IPS-15b (cell line): Measurements from ENCODE around the gene MZT2A.
"Not testable (repeated sequence)": the region's sequence is repeated elsewhere in the genome, so short reads cannot be mapped to it uniquely, and the experiment has no call there.

ENCODE experiments used
- H3K27me3 ChIP-seq: one replicate; pipeline ENCODE4 v1.6.1; 2013; ENCODE audit warnings: low read length; ENCODE audit not compliant: control insufficient read depth, insufficient read depth
- H3K36me3 ChIP-seq: one replicate; pipeline ENCODE4 v1.6.1; 2013; ENCODE audit warnings: low read length; ENCODE audit not compliant: control insufficient read depth, insufficient read depth
- H3K4me1 ChIP-seq: one replicate; pipeline ENCODE4 v1.6.1; 2013; ENCODE audit warnings: mild to moderate bottlenecking, low read length; ENCODE audit not compliant: control insufficient read depth, insufficient read depth
- H3K4me3 ChIP-seq: one replicate; pipeline ENCODE4 v1.5.1; 2013; ENCODE audit warnings: low read depth, low read length
- H3K9ac ChIP-seq: one replicate; pipeline ENCODE4 v1.6.1; 2013; ENCODE audit warnings: low read depth, mild to moderate bottlenecking, low read length
- H3K9me3 ChIP-seq: one replicate; pipeline ENCODE4 v1.6.1; 2013; ENCODE audit warnings: mild to moderate bottlenecking, low read length; ENCODE audit not compliant: control insufficient read depth, insufficient read depth

Gene MZT2A

DNA sequence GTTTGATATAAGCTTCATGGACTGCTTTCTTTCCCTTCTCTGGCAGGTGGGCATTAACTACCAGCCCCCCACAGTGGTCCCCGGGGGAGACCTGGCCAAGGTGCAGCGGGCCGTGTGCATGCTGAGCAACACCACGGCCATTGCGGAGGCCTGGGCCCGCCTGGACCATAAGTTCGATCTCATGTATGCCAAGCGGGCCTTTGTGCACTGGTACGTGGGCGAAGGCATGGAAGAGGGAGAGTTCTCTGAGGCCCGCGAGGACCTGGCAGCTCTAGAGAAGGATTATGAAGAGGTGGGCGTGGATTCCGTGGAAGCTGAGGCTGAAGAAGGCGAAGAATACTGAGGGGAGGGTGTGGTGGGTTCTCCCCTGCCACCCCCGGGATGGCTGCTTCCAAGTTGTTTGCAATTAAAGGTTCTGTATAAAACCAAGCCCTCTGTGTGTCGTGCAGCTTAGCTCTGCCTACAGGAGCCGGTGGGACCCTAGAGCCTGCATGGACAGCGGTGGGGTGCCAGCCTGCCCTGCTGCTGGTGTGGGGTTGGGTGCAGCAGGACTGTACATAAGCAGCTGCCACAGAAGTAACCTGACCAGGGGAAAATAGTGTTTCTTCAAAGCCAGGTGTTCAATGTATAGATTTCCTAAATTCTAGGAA, 9.6 kb downstream of the MZT2A start:
- not testable (repeated sequence) for H3K36me3 ChIP-seq, H3K4me3 ChIP-seq, H3K4me1 ChIP-seq, H3K9me3 ChIP-seq, H3K27me3 ChIP-seq, H3K9ac ChIP-seq

DNA sequence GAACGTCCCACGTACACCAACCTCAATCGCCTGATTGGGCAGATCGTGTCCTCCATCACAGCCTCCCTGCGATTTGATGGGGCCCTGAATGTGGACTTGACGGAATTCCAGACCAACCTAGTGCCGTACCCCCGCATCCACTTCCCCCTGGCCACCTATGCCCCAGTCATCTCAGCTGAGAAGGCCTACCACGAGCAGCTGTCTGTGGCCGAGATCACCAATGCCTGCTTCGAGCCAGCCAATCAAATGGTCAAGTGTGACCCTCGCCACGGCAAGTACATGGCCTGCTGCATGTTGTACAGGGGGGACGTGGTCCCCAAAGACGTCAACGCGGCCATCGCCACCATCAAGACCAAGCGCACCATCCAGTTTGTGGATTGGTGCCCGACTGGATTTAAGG, 11.8 kb downstream of the MZT2A start:
- H3K9me3 ChIP-seq, result not testable (repeated sequence)

DNA sequence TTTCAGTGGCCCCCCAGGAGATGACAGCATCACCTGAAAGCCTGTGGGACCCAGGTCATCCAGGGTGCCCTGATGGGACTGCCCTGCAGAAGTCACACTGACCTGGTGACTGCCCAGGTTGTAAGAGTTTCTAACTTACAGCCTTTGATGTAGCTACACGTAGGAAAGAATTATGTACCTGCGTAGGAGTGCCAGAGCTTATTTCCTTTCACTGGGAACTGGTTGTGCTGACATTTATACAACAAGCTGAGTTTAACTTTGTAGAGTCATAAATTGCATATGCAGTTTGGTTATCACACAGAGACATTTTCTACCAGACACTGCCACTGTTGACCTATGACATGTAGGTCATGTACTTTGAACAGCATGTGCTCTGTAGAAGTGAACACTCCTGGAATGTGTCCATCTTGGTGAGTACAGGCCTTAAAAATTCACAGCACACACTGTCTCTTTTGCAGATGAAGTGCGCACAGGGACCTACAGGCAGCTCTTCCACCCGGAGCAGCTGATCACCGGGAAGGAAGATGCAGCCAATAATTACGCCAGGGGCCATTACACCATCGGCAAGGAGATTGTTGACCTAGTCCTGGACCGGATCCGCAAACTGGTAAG, 13.2 kb downstream of the MZT2A start:
- not testable (repeated sequence) for H3K36me3 ChIP-seq, H3K27me3 ChIP-seq, H3K9me3 ChIP-seq, H3K4me1 ChIP-seq, H3K9ac ChIP-seq, H3K4me3 ChIP-seq

More for the DNA sequence above, 11.8 kb downstream of the MZT2A start:
- not testable (repeated sequence) for H3K36me3 ChIP-seq, H3K27me3 ChIP-seq, H3K4me1 ChIP-seq, H3K4me3 ChIP-seq, H3K9ac ChIP-seq

DNA sequence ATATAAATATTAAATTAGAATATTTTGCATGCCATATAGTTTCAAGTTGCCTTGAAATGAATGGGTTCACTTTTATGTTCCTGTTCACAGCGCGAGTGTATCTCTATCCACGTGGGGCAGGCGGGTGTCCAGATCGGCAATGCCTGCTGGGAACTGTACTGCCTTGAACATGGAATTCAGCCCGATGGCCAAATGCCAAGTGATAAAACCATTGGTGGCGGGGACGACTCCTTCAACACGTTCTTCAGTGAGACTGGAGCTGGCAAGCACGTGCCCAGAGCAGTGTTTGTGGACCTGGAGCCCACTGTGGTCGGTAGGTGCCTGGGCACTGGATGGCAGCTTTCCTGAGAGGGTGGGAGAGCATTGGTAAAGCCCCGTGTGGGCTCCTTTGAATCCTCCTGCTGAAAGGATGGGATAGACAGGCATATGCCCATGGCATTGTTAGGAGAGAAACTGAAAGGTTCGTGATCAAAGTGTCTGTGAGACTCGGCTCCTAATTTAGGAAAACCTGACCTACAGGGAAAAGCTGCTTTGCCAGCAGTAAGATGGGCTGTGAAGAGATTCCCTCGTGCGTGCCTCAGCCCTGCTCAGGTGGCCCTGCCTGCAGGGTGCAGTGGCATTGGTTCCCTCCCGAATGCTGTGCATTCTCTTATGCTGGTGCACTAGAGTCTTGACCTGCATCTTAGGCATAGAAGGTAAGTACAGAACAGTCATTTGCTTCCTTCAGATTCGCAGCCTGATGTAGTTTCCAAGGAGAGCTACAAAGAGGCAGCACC, 13.9 kb downstream of the MZT2A start:
- H3K9ac ChIP-seq, H3K27me3 ChIP-seq, H3K4me3 ChIP-seq, H3K9me3 ChIP-seq, H3K36me3 ChIP-seq, H3K4me1 ChIP-seq: not testable (repeated sequence)

DNA sequence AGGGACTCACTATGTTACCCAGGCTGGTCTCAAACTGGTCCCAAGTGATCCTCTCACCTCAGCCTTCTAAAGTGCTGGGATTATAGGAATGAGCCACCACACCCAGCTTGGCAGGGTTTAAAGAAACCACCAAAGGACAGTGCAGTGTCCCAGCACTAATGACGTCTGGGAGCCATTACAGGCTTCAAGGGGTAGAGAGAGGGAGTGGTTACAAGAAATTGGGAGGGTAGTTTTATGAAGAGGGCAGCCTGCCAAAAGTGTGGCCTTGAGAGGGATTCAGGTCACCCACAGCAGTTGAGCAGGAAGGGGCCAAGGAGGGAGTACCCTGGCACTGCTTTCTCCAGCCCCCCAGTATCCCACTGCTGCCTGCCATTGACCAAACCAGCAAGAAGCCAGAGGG, 15.0 kb downstream of the MZT2A start:
- not testable (repeated sequence) for H3K36me3 ChIP-seq, H3K4me1 ChIP-seq, H3K27me3 ChIP-seq, H3K4me3 ChIP-seq, H3K9ac ChIP-seq, H3K9me3 ChIP-seq

DNA sequence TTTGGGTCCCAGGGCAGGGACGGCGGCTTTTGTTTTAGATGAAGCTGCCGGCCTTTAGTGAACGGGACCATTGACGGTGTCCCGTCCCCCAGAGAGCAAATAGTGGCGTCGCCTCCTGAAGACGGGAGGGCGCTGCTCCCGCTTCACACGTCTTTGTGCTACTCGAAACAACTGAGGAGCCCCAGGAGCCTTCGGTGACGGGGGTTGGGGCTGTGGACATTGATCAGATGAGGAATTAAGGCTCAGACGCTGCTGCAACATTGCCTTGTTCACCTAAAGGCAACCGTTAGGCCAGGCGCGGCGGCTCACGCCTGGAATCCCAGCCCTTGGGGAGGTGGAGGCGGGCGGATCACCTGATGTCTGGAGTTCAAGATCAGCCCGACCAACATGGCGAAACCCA, 15.8 kb downstream of the MZT2A start:
- H3K9ac ChIP-seq, H3K27me3 ChIP-seq, H3K9me3 ChIP-seq, H3K4me3 ChIP-seq, H3K4me1 ChIP-seq, H3K36me3 ChIP-seq: not testable (repeated sequence)

DNA sequence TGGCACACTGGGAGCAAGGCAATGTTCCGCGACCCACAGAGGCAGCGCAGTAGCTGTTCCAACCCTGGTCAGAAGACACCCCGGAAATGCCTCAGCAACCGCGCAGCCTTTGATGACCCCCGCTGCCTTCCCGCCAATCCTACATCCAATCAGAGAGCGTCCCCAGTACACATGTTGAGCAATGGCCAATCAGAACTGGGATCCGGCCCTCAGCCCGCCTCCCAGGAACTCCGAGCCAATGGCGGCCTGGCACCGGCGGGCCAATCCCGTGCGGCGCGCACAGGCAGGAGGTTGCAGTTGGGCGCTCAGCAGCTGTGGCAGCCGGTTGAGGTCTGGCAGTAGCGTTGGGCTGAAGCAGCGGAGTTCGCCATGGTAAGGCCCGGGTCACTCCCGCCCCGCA, 16.4 kb downstream of the MZT2A start, which contains the start of gene TUBA3D:
TUBA3D (plus strand) TSS at position 289 of the 400 bp plus-strand sequence; CDS start at position 370, 81 bp downstream.
- no peak within 1 kb of the TSS for H3K4me3 ChIP-seq
- no peaks in the 10 kb centered on the region for H3K9me3 ChIP-seq

DNA sequence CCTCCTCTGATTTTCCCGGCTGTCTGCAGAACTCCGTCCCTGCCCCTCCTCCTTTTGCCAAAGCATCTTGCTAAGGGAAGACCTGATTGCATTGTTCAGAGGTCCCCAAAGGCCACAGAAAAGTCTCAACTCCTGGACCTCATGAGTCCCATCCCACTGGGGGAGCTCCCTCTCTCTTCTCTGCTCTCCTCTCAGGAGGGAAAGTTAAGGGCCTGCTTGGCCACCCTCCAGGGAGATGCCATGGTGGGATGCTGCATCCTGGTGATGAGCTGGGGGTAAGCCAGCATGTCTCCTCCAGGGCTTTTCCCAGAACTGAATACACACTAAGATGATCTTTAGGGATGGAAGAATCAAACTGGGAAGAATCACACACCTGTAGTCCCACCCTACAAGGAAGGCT, 18.9 kb downstream of the MZT2A start:
- not testable (repeated sequence) for H3K36me3 ChIP-seq, H3K9ac ChIP-seq, H3K4me3 ChIP-seq, H3K4me1 ChIP-seq, H3K27me3 ChIP-seq, H3K9me3 ChIP-seq

More for the DNA sequence above, 16.4 kb downstream of the MZT2A start, which contains the start of gene TUBA3D:
- H3K9ac ChIP-seq, result no peak within 1 kb of the TSS
- no peaks in the 10 kb centered on the region for H3K4me1 ChIP-seq
- H3K36me3 ChIP-seq, result no peaks in the 10 kb centered on the region
- H3K27me3 ChIP-seq, result no peaks in the 10 kb centered on the region

DNA sequence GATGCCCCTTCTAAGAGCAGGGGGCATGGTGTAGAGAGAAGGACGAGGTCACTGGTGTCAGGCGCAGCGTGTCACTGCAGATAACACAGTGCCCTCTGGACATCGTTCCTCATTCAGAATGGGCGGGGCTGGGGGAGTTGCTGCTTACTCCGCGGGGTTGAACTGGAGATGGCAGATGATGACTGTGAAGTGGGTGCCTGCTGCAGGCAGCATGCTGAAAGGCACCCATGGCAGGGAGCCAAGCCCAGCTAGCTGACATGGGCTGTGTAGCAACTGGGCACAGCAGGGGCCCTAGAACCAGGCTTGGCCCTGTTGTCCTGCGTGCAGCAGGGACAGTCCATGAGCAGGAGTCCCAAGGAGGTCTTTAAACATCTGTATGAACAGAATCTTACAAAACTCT, 20.6 kb downstream of the MZT2A start:
- not testable (repeated sequence) for H3K4me3 ChIP-seq

DNA sequence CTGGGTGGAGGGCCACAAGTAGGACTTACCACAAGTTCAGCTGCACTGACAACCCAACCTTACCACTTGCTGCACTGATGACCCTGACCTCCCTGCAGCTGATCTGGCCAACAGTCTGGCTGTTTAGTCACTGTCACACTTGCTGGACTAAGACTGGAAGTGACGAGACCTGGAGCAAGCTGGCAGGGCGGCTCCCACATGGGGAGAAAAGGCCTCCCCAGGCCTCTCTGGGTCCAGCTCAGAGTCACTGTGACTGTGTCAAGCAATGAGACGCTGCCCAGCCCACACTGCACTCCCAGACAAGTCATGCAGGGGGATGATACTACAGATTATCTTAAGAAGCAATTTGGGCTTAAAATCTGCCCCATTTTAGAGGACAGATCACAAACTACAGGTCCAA, 21.3 kb downstream of the MZT2A start:
- not testable (repeated sequence) for H3K9ac ChIP-seq, H3K4me1 ChIP-seq, H3K27me3 ChIP-seq, H3K4me3 ChIP-seq, H3K9me3 ChIP-seq, H3K36me3 ChIP-seq

More for the DNA sequence above, 20.6 kb downstream of the MZT2A start:
- not testable (repeated sequence) for H3K9me3 ChIP-seq, H3K27me3 ChIP-seq, H3K36me3 ChIP-seq, H3K4me1 ChIP-seq, H3K9ac ChIP-seq

DNA sequence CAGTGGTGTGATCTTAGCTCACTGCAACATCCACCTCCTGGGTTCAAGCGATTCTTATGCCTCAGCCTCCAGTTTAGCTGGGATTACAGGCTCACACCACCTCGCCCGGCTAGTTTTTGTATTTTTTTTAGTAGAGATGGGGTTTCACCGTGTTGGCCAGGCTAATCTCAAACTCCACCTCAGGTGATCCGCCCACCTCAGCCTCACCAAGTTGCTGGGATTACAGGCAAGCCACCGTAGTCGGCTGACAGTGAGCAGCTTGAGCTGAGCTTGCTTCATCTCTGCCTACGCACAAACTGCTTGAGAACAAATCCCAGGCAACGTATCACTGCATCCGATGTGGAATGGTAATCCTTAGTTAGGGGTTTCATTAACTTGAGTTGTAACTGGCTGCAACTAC, 24.5 kb downstream of the MZT2A start:
- not testable (repeated sequence) for H3K9ac ChIP-seq, H3K4me3 ChIP-seq, H3K27me3 ChIP-seq, H3K9me3 ChIP-seq, H3K36me3 ChIP-seq, H3K4me1 ChIP-seq

DNA sequence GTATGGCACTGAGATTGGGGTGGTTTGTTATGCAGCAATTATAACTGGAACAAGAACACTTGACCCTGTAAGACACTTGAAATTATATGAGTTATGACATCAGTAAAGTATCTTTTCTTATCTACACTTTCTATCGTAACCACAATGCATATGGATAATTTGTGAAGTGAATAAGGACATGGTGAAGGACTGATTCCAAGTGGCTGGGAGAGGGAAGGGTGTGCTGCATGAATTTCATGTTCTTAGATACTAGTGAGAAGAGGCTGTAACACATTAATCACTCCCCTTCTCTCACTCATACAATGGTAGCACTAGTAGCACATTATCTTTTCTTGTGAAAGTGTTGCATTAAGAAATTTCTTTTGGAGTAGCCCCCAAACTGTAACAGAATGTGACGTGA, 37.3 kb downstream of the MZT2A start:
- not testable (repeated sequence) for H3K4me1 ChIP-seq, H3K9ac ChIP-seq, H3K9me3 ChIP-seq, H3K4me3 ChIP-seq, H3K27me3 ChIP-seq, H3K36me3 ChIP-seq
